ENCODE results near the gene CPEB1.

Gene CPEB1

DNA sequence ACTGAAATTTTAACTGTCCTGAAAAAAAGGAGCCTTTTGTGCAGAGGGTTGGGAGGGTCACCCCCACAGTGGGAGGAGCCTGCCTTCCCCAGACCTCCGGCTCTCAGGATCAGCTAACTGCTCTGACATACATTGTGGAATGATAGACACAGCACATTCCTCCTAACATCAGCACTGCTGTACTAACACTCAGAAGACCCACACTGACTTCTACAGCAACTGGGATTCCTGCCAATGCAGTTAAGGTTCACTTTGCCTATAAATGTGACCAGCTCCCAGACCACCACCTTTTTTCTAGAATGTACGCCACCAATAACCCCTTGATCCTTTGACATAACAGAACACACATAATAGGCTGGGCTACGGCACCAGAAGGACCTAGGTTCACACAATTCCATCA lies 3.2 kb downstream of the CPEB1 start:
- no peak overlapping the region for H3K4me3 ChIP-seq (ENCODE audit: low read length)
- TF ChIP-seq, protein P1, sequence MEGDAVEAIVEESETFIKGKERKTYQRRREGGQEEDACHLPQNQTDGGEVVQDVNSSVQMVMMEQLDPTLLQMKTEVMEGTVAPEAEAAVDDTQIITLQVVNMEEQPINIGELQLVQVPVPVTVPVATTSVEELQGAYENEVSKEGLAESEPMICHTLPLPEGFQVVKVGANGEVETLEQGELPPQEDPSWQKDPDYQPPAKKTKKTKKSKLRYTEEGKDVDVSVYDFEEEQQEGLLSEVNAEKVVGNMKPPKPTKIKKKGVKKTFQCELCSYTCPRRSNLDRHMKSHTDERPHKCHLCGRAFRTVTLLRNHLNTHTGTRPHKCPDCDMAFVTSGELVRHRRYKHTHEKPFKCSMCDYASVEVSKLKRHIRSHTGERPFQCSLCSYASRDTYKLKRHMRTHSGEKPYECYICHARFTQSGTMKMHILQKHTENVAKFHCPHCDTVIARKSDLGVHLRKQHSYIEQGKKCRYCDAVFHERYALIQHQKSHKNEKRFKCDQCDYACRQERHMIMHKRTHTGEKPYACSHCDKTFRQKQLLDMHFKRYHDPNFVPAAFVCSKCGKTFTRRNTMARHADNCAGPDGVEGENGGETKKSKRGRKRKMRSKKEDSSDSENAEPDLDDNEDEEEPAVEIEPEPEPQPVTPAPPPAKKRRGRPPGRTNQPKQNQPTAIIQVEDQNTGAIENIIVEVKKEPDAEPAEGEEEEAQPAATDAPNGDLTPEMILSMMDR (IDR thresholded peaks at IDR 0.05; ENCODE audit: insufficient read depth, low read depth, low read length, missing control alignments) = no peak
- no peak for DNase-seq (ENCODE audit: low read depth)

DNA sequence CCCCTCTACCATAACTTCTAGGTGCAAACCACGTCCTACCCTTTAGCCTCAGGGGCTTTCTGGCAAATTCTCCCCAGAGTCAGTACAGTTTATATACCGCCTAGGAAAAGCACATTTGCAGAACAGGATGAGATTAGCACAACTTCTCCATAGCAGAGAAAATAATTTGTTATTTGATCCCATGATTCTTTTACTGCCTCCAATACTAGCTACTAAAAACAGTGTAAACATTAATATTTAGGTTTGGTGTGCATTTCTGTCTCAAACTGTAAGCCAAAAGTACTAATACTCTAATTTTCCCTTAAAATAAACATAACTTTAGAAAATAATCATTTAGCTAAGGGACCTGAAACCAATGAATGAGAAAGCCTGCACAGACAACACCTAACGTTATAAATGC lies 4.5 kb downstream of the CPEB1 start:
- no peak overlapping the region for H3K4me3 ChIP-seq (ENCODE audit: low read length)
- DNase-seq (ENCODE audit: low read depth) = no peak
- TF ChIP-seq, protein P1 (IDR thresholded peaks at IDR 0.05; ENCODE audit: insufficient read depth, low read depth, low read length, missing control alignments) = no peak

DNA sequence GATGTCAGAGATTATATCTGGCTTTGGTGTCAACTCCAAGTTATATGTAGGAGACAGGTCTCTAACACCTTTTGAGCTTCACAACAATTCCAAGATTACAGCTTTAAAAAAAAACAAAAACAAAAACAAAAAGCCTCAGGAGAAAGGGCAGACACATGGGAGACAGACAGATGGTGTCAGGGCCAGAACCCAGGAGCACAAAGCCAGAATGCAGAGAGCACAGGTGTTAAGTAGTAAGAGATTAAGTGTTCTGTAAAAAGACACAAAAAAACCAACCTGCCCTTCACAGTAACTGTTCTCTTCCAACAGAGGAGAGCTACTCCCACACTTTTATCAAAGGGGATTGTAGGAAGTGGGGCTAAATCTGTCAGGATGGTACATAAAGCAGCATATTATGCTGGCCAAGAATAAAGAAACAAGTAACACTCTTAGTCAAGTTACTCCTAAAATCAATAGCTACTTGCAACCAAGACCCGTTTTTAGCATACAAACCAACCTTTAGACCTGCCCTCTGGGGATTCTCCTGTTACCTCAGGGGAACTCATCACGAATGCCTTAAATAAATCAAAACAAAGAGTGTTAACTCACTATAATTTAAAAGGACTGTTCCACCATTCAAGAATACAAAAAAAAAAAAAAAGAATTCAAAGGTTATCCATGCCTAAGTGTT lies 5.9 kb downstream of the CPEB1 start:
- DNase-seq (ENCODE audit: low read depth) = no peak
- TF ChIP-seq, protein P1 (IDR thresholded peaks at IDR 0.05; ENCODE audit: insufficient read depth, low read depth, low read length, missing control alignments) = no peak
- H3K4me3 ChIP-seq (ENCODE audit: low read length) = no peak overlapping the region

DNA sequence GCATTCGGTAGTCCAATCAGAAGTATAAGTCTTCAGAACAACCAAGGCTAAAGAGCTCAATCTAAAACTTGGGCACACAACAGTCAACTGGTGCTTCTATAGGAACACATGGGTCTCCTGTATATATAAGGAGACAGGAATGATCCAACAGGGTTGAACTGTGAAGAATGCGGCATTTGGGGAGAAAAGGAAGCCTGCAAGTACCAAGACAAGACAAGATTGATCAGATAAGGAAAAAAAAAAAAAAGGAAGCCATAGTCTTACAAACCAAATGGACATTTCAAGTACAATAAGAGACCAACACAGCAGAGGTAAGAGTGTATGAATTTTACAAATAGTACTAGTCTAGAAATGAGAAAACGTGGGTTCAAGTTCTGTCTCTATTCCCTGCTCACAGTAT lies 6.5 kb downstream of the CPEB1 start:
- H3K4me3 ChIP-seq (ENCODE audit: low read length) = no peak overlapping the region
- no peak for DNase-seq (ENCODE audit: low read depth)
- TF ChIP-seq, protein P1 (IDR thresholded peaks at IDR 0.05; ENCODE audit: insufficient read depth, low read depth, low read length, missing control alignments) = no peak

DNA sequence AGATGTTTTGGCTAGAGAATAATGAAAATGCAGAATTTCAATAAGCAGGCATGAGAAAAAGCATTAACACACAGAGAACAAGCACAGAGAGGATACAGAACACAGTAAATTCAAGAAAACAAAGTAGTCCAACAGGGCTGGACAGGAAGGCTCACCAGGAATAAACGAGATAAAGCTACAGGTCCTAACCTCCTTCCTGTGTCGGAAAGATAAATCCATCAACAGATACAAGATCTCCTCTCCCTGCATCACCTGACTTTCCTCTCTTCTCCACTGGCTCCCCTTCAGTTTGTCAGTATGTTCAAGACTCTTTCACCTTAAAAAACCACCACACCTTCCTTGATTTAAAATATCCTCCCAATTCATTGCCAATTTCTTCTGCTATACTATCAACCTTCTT lies 11.4 kb downstream of the CPEB1 start:
- DNase-seq (ENCODE audit: low read depth) = no peak
- no peak overlapping the region for H3K4me3 ChIP-seq (ENCODE audit: low read length)
- TF ChIP-seq, protein P1 (IDR thresholded peaks at IDR 0.05; ENCODE audit: insufficient read depth, low read depth, low read length, missing control alignments) = no peak

DNA sequence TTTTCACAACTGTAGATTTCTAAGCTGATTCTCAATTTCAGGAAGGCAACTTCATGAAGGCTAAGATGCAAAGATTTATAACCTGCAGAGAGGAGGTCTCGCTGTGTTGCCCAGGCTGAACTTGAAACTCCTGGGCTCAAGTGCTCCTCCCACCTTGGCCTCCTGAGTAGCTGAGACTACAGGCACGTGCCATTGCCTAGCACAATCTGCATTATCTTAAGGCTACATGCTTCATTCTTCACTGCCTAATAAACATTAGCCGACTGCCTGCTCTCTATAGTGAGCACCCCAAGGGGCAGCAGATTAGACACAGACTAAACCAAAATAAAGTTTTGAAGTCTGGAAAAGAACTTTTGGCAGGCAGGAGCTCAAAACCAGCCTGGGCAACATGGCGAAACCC lies 17.1 kb downstream of the CPEB1 start:
- DNase-seq (ENCODE audit: low read depth) = no peak
- H3K4me3 ChIP-seq (ENCODE audit: low read length) = no peak overlapping the region
- TF ChIP-seq, protein P1 (IDR thresholded peaks at IDR 0.05; ENCODE audit: insufficient read depth, low read depth, low read length, missing control alignments) = no peak

DNA sequence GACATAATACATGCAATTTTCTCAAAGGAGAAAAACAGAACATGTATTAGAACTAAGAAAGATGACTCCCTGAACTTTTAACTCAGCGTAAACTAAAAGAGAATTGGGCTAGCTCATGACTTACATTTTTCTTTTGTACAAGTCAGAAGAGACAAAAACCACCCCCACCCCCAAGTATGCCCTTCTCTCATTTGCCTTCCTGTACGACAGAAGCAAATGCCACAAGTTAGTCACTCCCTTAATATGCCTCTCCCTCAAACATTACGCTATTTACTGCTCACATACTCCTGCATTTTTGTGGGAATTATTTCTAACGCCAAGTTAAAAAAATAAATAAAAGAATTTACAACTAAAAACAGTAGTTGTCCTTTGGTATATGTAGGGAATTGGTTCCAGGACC lies 22.0 kb downstream of the CPEB1 start:
- DNase-seq (ENCODE audit: low read depth) = no peak
- no peak overlapping the region for H3K4me3 ChIP-seq (ENCODE audit: low read length)
- TF ChIP-seq, protein P1 (IDR thresholded peaks at IDR 0.05; ENCODE audit: insufficient read depth, low read depth, low read length, missing control alignments) = no peak

Measured in epithelial cell of esophagus (primary cell).